Esophagus squamous epithelium (tissue), 5 donors: ENCODE data around the gene PNMA6F. TPM values are rescaled to one million over a fixed set of nuclear protein-coding genes. Genes with fewer than 3 reads are reported as not detected.

Experiments used
- DNase-seq: peaks from one replicate; lab custom pipeline; 2025; lab: John Stamatoyannopoulos, UW
- H3K27ac ChIP-seq, 4 donors: fragments of 200-600 bp; sonication (generic); one replicate each; pipeline ENCODE4 v1.5.1; 2016 to 2019; ENCODE audit warnings: mild to moderate bottlenecking in 1 of 4
- H3K27me3 ChIP-seq, 4 donors: fragments of 200-600 bp; sonication (generic); 1 replicate in 3 of 4; 2 replicates in 1 of 4; pipeline versions ENCODE4 v1.5.1 to v1.6.0; 2017 to 2021; ENCODE audit warnings: antibody characterized with exemption in 1 of 4
- H3K36me3 ChIP-seq, 3 donors: fragments of 200-600 bp; sonication (generic); one replicate each; pipeline ENCODE4 v1.5.1; 2016 to 2019
- H3K4me1 ChIP-seq, 3 donors: fragments of 200-600 bp; sonication (generic); one replicate each; pipeline ENCODE4 v1.5.1; 2017 to 2019
- H3K4me3 ChIP-seq, 4 donors: fragments of 200-600 bp; sonication (generic); 1 replicate in 3 of 4; 2 replicates in 1 of 4; pipeline ENCODE4 v1.5.1; 2016 to 2019; ENCODE audit warnings: mild to moderate bottlenecking in 2 of 4, moderate library complexity in 1 of 4
- H3K9me3 ChIP-seq, 3 donors: fragments of 200-600 bp; sonication (generic); one replicate each; pipeline ENCODE4 v1.5.1; 2016 to 2019
- POLR2A ChIP-seq, 4 donors: fragments of 450-650 bp; IDR thresholded peaks; one replicate each; pipeline ENCODE4 v1.6.1; 2017; ENCODE audit warnings: antibody characterized with exemption in 4 of 4, mild to moderate bottlenecking in 4 of 4, moderate library complexity in 3 of 4
- WGBS, 2 donors: methylation state at CpG; one replicate each; pipeline ENCODE4 v1.1.5; 2018; 5-methylcytosine and 5-hydroxymethylcytosine counted together
- intact Hi-C: fragments of 100-400 bp; cut with DNase I; formaldehyde crosslinking; loops from one replicate; pipeline ENCODE4 v1.15.0; 2022
- total RNA-seq, 4 donors: library from RNA; depleted of rRNA; stranded (reverse); fragments of >200 nt; gene quantifications; one replicate each; pipeline ENCODE4 v1.1.0, GENCODE V29; 2016
- TF ChIP-seq, protein P1 (sequence below), 6 experiments: fragments of 450-650 bp in 4 of 6; fragments of 200-600 bp in 2 of 6; sonication (generic) in 2 of 6; IDR thresholded peaks; one replicate each; pipeline ENCODE4 v1.5.1; 2016 to 2019; ENCODE audit warnings: antibody characterized with exemption in 6 of 6, mild to moderate bottlenecking in 4 of 6, moderate library complexity in 4 of 6
- donor health status: DM: yes; HTN: yes; CAD: no.

The PNMA6F gene
- total RNA-seq, 4 donors from 2014 or later, result not detected

DNA sequence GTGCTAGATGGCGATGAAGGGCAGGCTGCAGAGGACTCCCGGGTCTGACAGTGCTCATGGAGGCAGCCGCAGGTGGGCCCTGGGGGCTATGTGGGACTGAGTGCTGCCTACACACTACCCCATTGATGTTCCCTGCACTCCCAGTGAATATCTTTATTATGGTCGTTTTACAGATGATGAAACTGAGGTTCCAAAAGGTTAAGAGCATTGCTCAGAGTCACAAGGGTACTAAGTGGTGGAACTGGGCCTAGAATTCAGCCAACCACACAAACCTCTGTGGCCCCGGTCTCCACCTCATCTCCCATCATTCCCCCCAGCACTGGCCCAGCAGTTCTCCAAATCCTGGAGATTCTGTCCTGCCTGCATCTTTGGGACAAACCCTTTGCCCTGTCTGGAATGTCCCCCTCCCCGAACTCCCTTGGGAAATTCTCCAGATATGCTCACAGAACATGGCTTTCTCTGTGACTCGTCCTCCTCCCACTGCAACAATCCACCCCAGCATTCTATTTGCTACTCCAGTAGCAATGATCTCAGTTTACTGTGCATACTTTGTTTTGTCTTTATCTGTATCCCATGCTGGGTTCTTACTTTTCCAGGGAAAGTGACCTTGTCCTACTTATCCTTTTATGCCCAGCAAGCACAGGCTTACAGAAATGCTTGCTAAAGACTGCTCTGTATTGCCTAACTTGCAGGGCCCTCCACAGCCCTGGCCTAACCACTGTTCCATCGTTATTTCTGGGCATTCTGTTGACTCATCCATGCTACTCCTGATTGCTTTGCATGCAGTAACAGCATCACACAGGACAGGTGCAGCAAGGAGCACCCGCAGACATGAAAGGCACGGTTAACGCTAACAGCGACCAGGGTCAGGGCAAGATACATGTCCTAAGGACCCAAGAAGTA, 14.0 kb downstream of the PNMA6F start:
- no peak overlapping the region for H3K4me3 ChIP-seq
- H3K27me3 ChIP-seq, result no peaks in the 10 kb centered on the region
- 63 to 66% methylated on average over 6 to 12 of the region's 12 CpGs for WGBS, 2 donors

DNA sequence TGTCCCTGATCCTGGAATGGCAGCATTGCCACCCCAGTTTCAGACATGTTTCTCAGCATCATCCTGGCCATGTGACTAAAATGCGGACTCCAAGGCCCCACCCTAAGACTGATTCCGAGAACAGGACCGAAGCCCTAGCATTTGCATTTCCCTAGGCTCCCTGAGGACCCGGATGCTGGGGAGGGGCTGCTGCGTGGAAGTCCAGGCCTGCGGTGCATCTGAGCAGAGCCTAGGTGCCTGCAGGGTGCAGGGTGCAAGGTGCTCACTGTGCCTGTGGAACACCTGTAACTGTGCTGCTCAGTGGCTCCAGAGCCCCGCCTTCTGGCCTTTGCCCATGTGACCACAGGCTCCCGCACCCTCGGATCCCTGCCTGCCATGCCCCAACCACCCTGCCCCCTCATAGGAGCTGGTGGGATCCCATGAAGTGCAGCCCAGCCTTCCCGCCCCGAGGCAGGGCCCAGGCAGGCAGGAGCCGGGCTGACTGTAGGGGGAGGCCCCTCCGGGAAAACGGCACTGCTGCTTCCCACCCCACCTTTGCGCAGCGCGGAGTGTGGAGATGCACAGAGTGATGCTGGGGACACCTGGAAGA, 14.9 kb downstream of the PNMA6F start:
- WGBS, 2 donors, result 76 to 90% methylated on average over 4 of the region's 17 CpGs

More for the DNA sequence above, 14.0 kb downstream of the PNMA6F start:
- Histone ChIP-seq H3K27ac (no peak overlapping the region), H3K4me1 (no peaks in the 10 kb centered on the region), H3K9me3 (no peaks in the 10 kb centered on the region), H3K36me3 (no peaks in the 10 kb centered on the region)
- intact Hi-C loops, result no loop called here
- DNase-seq, result no peak
- no peak for TF ChIP-seq POLR2A (IDR thresholded peaks at IDR 0.05)
- TF ChIP-seq, protein P1, sequence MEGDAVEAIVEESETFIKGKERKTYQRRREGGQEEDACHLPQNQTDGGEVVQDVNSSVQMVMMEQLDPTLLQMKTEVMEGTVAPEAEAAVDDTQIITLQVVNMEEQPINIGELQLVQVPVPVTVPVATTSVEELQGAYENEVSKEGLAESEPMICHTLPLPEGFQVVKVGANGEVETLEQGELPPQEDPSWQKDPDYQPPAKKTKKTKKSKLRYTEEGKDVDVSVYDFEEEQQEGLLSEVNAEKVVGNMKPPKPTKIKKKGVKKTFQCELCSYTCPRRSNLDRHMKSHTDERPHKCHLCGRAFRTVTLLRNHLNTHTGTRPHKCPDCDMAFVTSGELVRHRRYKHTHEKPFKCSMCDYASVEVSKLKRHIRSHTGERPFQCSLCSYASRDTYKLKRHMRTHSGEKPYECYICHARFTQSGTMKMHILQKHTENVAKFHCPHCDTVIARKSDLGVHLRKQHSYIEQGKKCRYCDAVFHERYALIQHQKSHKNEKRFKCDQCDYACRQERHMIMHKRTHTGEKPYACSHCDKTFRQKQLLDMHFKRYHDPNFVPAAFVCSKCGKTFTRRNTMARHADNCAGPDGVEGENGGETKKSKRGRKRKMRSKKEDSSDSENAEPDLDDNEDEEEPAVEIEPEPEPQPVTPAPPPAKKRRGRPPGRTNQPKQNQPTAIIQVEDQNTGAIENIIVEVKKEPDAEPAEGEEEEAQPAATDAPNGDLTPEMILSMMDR (IDR thresholded peaks at IDR 0.05), result no peak

DNA sequence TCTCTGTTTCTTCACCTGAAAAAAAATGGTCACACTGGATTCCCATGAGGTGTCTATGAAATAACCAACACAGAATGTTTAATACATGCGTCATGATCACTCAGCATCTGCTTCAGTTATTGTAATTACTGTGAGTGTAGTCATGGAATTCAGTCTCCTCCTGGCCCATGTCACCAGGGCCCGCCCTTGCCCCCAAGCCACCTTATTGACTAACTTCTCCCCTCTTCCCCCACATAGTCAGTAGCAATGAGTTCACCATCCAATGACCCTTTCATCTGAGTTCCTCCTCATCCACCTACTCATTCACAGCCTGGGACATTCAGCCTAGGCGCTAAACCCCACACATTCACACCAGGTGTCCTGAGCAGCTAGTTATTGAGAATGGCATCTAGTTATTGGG, 15.6 kb downstream of the PNMA6F start:
- no peaks in the 10 kb centered on the region for H3K9me3 ChIP-seq
- H3K4me1 ChIP-seq, result no peaks in the 10 kb centered on the region
- DNase-seq, result no peak
- intact Hi-C loops, result no loop called here
- H3K4me3 ChIP-seq, result no peak overlapping the region
- WGBS, 2 donors, result 77 to 90% methylated on average over 3 of the region's 3 CpGs
- no peaks in the 10 kb centered on the region for H3K27me3 ChIP-seq
- H3K36me3 ChIP-seq, result no peaks in the 10 kb centered on the region
- TF ChIP-seq, protein P1 (IDR thresholded peaks at IDR 0.05), result no peak
- no peak for TF ChIP-seq POLR2A (IDR thresholded peaks at IDR 0.05)
- no peak overlapping the region for H3K27ac ChIP-seq

More for the DNA sequence above, 14.9 kb downstream of the PNMA6F start:
- Histone ChIP-seq H3K27ac (no peak overlapping the region), H3K27me3 (no peaks in the 10 kb centered on the region), H3K36me3 (no peaks in the 10 kb centered on the region), H3K9me3 (no peaks in the 10 kb centered on the region), H3K4me1 (no peaks in the 10 kb centered on the region), H3K4me3 (no peak overlapping the region)
- no peak for TF ChIP-seq POLR2A (IDR thresholded peaks at IDR 0.05)
- TF ChIP-seq, protein P1 (IDR thresholded peaks at IDR 0.05), result no peak
- intact Hi-C loops, result no loop called here
- no peak for DNase-seq

DNA sequence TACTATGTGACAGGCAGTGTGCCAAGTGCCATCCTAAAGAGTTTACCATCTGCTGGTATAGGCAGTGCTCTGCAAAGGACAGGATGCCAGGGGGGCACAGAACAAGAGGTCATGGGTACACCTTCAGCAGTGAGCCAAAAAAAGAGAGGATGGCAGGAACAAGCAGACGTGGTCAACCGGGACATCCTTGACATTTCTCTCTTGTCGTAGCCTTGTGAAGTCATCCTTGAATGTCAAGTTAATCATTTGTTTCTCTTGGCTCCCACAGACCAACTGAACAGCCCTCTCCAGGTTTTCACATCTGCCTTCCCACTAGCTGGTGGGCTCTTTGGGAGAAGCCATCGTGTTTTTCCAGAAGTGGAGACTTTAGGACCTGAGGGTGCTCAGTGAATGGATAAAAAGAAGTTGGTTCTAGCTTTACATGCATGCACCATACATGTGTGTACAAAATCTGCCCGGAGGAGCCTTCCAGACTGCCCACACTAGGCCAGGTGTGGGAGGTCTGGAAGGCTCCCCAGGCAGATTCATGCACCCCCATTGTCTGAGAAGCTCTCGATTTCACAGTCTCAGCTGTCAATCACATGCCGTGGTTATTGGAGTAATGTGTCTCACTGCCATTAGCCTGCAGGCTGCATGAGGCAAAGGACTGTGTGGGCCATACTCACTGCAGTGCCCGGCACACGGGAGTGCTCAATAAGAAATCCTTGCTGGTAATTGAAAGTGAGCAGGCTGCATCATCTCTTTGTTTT, 16.4 kb downstream of the PNMA6F start:
- Histone ChIP-seq H3K4me3 (no peak overlapping the region), H3K27ac (no peak overlapping the region), H3K36me3 (no peaks in the 10 kb centered on the region), H3K27me3 (no peaks in the 10 kb centered on the region), H3K9me3 (no peaks in the 10 kb centered on the region), H3K4me1 (no peaks in the 10 kb centered on the region)
- DNase-seq, result no peak
- no peak for TF ChIP-seq POLR2A (IDR thresholded peaks at IDR 0.05)
- 50 to 78% methylated on average over 1 to 9 of the region's 9 CpGs for WGBS, 2 donors
- intact Hi-C loops, result no loop called here

DNA sequence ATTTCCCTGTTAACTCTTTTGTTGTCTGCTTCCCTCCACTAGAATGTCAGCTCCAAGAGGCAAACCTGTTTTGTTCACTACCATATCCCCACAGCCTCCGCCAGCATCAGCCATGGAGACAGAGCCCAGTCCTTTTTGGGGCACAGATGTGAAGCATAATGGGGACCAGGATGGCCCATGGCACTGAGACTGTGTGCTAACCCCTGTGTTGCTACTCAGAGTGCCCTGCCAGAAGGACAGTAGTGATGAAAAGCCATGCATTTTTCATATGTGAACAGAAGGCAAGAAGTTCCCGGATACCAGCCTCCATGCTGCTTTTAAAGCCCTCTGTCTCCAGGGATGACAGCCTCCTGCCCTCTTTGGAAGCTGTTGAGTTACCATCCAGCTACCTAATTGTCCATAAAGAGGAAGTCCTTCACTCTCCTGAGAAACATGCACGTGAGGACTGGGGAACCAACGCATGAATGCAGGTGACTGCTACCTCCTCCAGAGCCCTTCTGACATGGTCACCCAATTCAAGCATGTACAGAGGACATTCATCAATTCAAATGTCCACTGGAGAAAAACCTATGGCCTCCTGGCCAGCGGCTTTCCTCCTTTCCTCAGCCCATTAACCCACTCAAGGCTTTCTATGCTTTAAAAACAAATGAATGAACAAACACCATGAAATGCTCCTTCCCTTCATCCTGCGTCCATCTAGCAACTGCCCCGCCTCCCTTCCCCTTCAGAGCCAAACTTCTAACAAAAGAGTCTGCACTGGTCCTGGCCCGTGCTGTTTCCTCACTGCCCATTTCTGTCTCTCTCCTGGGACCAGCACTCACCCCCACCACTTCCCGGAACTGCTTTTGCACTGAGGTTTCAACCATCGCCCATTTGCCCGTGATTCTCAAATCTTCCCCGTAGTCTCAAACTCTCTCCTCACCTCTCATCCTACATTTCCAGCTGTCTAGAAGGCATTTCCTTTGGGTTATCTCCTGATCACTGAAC, 18.0 kb downstream of the PNMA6F start:
- intact Hi-C loops, result no loop called here
- H3K4me3 ChIP-seq, result no peak overlapping the region
- H3K36me3 ChIP-seq, result no peaks in the 10 kb centered on the region
- TF ChIP-seq, protein P1 (IDR thresholded peaks at IDR 0.05), result no peak
- no peak for TF ChIP-seq POLR2A (IDR thresholded peaks at IDR 0.05)
- H3K9me3 ChIP-seq, result no peaks in the 10 kb centered on the region
- no peak for DNase-seq
- WGBS, 2 donors, result 63 to 69% methylated on average over 8 to 12 of the region's 12 CpGs
- no peaks in the 10 kb centered on the region for H3K27me3 ChIP-seq
- no peak overlapping the region for H3K27ac ChIP-seq
- H3K4me1 ChIP-seq, result no peaks in the 10 kb centered on the region
